ENCODE measurements around the gene PPME1.

Gene PPME1

DNA sequence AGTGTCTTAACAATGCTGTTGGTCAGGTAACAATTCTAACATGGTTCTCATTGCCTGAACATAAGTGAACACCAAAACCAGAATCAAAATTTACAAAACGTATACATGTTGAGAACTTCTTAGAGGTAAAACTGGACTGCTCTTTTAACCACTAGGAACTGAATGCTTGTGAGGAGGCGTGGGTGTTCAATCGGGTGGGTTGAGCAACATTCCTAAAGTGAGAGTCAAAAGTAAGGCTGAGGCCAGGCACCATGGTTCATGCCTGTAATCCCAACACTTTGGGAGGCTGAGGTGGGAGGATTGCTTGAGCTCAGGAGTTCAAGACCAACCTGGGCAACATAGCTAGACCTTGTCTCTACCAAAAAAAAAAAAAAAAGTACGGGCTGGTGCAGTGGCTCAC, 11.5 kb downstream of the PPME1 start:
- Mint-ChIP-seq H3K36me3 (peaks cover 23% of the 10 kb centered on the region), H3K4me1 (ENCODE audit: low read depth) (peaks cover 30% of the 10 kb centered on the region), H3K4me3 (no peak overlapping the region), H3K9me3 (ENCODE audit: low read depth) (no peaks in the 10 kb centered on the region), H3K27ac (no peak overlapping the region), H3K27me3 (no peaks in the 10 kb centered on the region)

DNA sequence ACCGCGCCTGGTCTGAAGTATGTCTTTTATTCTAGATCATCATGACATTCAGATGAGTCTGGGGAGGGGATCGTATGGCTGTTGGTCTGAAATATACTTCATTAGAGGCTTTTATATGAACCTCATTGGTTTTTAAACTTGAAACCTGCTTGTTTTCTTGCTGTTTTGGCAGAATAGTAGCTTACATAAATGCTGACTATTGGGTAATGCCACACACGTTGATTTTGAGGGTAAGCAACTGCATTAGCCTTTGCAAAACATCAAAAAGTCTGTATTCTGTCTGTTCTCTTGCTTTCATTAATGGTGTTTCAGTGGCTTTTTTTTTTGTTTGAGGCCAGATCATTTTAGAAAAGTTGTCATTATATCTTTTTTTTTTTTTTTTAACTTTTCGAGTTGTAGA, 14.2 kb downstream of the PPME1 start:
- Mint-ChIP-seq H3K4me3 (no peak overlapping the region), H3K27me3 (no peaks in the 10 kb centered on the region), H3K27ac (no peak overlapping the region), H3K36me3 (peaks cover 28% of the 10 kb centered on the region), H3K9me3 (ENCODE audit: low read depth) (no peaks in the 10 kb centered on the region), H3K4me1 (ENCODE audit: low read depth) (peaks cover 19% of the 10 kb centered on the region)

DNA sequence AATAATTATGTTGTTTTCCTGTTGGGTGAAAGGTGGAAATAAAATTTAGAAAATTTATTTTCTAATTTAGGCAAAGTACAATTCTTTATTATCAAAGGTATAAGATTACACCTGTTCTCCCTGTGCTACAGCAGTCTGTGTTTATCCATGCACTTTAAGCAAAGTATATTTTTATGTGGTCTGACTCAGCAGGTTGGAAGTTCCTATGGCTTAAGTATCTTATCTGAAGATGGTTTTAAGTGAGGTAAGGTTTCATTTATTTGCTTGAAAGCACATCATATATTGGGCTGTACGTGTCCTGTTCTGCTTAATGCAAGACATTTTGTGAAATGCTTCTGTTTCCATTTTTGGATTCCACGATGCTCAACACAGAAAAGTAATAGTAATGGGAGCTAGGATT, 14.6 kb downstream of the PPME1 start:
- Mint-ChIP-seq H3K27me3 (no peaks in the 10 kb centered on the region), H3K9me3 (ENCODE audit: low read depth) (no peaks in the 10 kb centered on the region), H3K36me3 (peaks cover 32% of the 10 kb centered on the region), H3K4me3 (no peak overlapping the region), H3K4me1 (ENCODE audit: low read depth) (peaks cover 19% of the 10 kb centered on the region), H3K27ac (no peak overlapping the region)

DNA sequence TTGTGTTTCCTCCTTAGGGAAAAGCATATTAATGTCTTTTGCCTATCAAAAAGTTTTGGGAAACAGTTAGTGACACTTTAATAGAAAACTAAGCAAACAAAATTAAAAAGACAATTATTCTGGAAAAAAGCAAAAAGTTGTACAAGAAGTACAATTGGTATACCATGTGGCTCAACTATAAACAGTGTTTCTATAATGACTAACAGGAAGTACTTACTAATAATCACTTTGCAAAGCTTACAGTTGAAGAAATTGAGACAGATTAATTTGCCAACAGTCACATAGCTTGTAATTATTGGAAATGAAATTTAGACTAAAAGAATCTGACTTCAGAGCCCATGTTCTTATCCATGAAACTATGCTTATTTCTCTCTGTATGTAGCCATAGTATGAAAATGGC, 24.7 kb downstream of the PPME1 start:
- H3K27me3 Mint-ChIP-seq, result no peaks in the 10 kb centered on the region
- no peaks in the 10 kb centered on the region for H3K4me1 Mint-ChIP-seq (ENCODE audit: low read depth)
- no peak overlapping the region for H3K4me3 Mint-ChIP-seq
- H3K9me3 Mint-ChIP-seq (ENCODE audit: low read depth), result peaks cover 13% of the 10 kb centered on the region
- no peak overlapping the region for H3K27ac Mint-ChIP-seq
- peaks cover 29% of the 10 kb centered on the region for H3K36me3 Mint-ChIP-seq

- Mint-ChIP-seq H3K27ac (no peak overlapping the region), H3K36me3 (peaks cover 25% of the 10 kb centered on the region), H3K4me3 (no peak overlapping the region), H3K27me3 (no peaks in the 10 kb centered on the region), H3K4me1 (ENCODE audit: low read depth) (no peaks in the 10 kb centered on the region), H3K9me3 (ENCODE audit: low read depth) (peaks cover 13% of the 10 kb centered on the region)
Observed at GRCh38 chr11:74196781-74197486, 25.8 kb downstream of the PPME1 start.

GRCh38 chr11:74203966-74204365, 32.9 kb downstream of the PPME1 start:
- Mint-ChIP-seq H3K9me3 (ENCODE audit: low read depth) (peaks cover 3% of the 10 kb centered on the region), H3K36me3 (peaks cover 31% of the 10 kb centered on the region), H3K4me1 (ENCODE audit: low read depth) (peaks cover 2% of the 10 kb centered on the region), H3K27ac (no peak overlapping the region), H3K4me3 (no peak overlapping the region), H3K27me3 (no peaks in the 10 kb centered on the region)

GRCh38 chr11:74204701-74205100, 33.6 kb downstream of the PPME1 start:
- no peaks in the 10 kb centered on the region for H3K27me3 Mint-ChIP-seq
- no peak overlapping the region for H3K4me3 Mint-ChIP-seq
- H3K36me3 Mint-ChIP-seq, result peaks cover 34% of the 10 kb centered on the region
- no peak overlapping the region for H3K27ac Mint-ChIP-seq
- no peaks in the 10 kb centered on the region for H3K9me3 Mint-ChIP-seq (ENCODE audit: low read depth)
- H3K4me1 Mint-ChIP-seq (ENCODE audit: low read depth), result peaks cover 2% of the 10 kb centered on the region

GRCh38 chr11:74205181-74205580, 34.1 kb downstream of the PPME1 start:
- Mint-ChIP-seq H3K4me3 (no peak overlapping the region), H3K27me3 (no peaks in the 10 kb centered on the region), H3K27ac (no peak overlapping the region), H3K4me1 (ENCODE audit: low read depth) (peaks cover 2% of the 10 kb centered on the region), H3K36me3 (peaks cover 39% of the 10 kb centered on the region), H3K9me3 (ENCODE audit: low read depth) (no peaks in the 10 kb centered on the region)

DNA sequence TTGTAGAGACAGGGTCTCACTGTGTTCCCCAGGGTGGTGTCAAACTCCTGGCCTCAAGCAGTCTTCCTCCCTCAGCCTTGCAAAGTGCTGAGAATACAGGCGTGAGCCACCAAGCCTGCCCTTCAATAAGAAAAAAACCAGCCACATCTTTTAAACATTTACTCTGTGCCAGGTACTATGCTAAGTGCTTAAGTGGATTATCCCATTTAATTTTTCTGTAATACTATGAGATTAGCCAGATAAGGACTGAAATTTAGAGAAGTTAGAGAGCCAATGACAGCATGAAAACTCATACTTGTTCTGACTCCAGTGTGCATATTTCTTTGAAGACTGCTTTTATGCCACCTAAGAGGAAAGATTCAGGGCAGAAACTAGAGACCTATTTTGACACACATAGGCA, 35.7 kb downstream of the PPME1 start:
- peaks cover 2% of the 10 kb centered on the region for H3K4me1 Mint-ChIP-seq (ENCODE audit: low read depth)
- no peaks in the 10 kb centered on the region for H3K27me3 Mint-ChIP-seq
- H3K27ac Mint-ChIP-seq, result no peak overlapping the region
- peaks cover 43% of the 10 kb centered on the region for H3K36me3 Mint-ChIP-seq
- no peak overlapping the region for H3K4me3 Mint-ChIP-seq
- no peaks in the 10 kb centered on the region for H3K9me3 Mint-ChIP-seq (ENCODE audit: low read depth)

- H3K4me3 Mint-ChIP-seq, result no peak overlapping the region
- H3K4me1 Mint-ChIP-seq (ENCODE audit: low read depth), result peaks cover 2% of the 10 kb centered on the region
- peaks cover 43% of the 10 kb centered on the region for H3K36me3 Mint-ChIP-seq
- no peaks in the 10 kb centered on the region for H3K27me3 Mint-ChIP-seq
- no peak overlapping the region for H3K27ac Mint-ChIP-seq
- H3K9me3 Mint-ChIP-seq (ENCODE audit: low read depth), result no peaks in the 10 kb centered on the region
Observed at GRCh38 chr11:74208507-74208906, 37.4 kb downstream of the PPME1 start.

- Mint-ChIP-seq H3K9me3 (ENCODE audit: low read depth) (peaks cover 8% of the 10 kb centered on the region), H3K4me1 (ENCODE audit: low read depth) (no peaks in the 10 kb centered on the region), H3K4me3 (no peak overlapping the region), H3K27ac (no peak overlapping the region), H3K27me3 (no peaks in the 10 kb centered on the region), H3K36me3 (peaks cover 46% of the 10 kb centered on the region)
Observed at GRCh38 chr11:74212533-74212932, 41.4 kb downstream of the PPME1 start.

DNA sequence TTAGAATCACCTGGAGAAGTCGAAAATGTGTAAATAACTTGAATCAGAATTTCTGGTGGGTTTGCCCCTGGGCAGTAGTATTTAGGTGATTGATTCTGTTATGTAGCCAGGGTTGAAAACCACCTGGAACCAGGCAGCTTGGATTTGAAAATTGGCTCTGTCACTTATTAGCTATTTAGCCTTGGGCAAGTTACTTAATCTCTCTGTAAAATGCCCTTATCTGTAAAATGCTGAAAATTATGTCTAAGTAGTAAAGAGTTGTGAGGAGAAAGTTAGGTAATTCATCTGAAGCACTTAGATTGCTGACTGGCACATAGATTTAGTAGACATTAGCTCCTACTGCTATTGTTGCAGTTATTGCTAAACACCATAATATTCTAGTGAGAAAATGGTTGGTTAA, 49.3 kb downstream of the PPME1 start:
- Mint-ChIP-seq H3K4me3 (no peak overlapping the region), H3K36me3 (peaks cover 20% of the 10 kb centered on the region), H3K9me3 (ENCODE audit: low read depth) (peaks cover 4% of the 10 kb centered on the region), H3K27me3 (no peaks in the 10 kb centered on the region), H3K4me1 (ENCODE audit: low read depth) (no peaks in the 10 kb centered on the region), H3K27ac (no peak overlapping the region)

DNA sequence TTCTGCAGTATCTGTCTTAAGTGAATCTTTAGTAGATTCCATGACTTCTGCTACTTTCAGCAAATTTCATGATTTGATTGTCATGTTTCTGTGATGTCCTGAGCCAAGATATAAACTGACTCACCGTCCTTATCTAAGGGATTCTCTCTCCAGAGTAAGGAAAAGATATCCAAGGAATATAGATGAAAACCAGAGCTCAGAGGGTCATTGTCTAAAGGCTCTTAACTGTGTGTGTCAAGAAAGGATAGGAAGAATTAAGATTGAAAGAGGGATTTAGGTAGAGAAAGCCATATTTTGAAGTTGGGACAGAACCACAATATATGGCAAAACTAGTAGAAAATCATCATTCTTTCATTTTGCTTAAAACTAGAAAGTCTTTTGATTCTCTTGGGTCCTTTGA, 50.7 kb downstream of the PPME1 start:
- no peaks in the 10 kb centered on the region for H3K4me1 Mint-ChIP-seq (ENCODE audit: low read depth)
- no peaks in the 10 kb centered on the region for H3K27me3 Mint-ChIP-seq
- no peak overlapping the region for H3K27ac Mint-ChIP-seq
- H3K36me3 Mint-ChIP-seq, result peaks cover 12% of the 10 kb centered on the region
- peaks cover 4% of the 10 kb centered on the region for H3K9me3 Mint-ChIP-seq (ENCODE audit: low read depth)
- H3K4me3 Mint-ChIP-seq, result no peak overlapping the region

DNA sequence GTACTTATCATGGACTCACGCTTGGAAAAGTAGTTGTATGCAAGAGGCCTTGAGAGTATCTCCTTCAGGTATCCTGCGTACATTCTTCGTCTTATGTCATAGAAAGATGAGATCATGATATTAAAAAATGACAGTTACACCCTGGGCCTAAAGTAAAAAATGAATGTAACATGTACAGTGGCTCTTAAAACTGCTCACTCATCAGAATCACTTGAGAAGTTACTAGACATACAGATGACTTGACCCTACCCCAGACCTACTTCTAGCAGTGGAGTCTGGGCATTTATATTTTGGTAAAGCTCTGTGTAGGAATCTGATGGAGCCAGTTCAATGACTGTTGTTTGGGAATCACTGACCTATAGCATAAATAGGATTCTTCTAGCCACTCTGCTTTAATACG, 54.5 kb downstream of the PPME1 start:
- peaks cover 17% of the 10 kb centered on the region for H3K36me3 Mint-ChIP-seq
- H3K27me3 Mint-ChIP-seq, result no peaks in the 10 kb centered on the region
- H3K9me3 Mint-ChIP-seq (ENCODE audit: low read depth), result no peaks in the 10 kb centered on the region
- no peak overlapping the region for H3K27ac Mint-ChIP-seq
- H3K4me1 Mint-ChIP-seq (ENCODE audit: low read depth), result peaks cover 2% of the 10 kb centered on the region
- no peak overlapping the region for H3K4me3 Mint-ChIP-seq

GRCh38 chr11:74226907-74227306, 55.8 kb downstream of the PPME1 start:
- no peak overlapping the region for H3K4me3 Mint-ChIP-seq
- H3K4me1 Mint-ChIP-seq (ENCODE audit: low read depth), result peaks cover 9% of the 10 kb centered on the region
- H3K9me3 Mint-ChIP-seq (ENCODE audit: low read depth), result no peaks in the 10 kb centered on the region
- H3K36me3 Mint-ChIP-seq, result peaks cover 20% of the 10 kb centered on the region
- no peaks in the 10 kb centered on the region for H3K27me3 Mint-ChIP-seq
- no peak overlapping the region for H3K27ac Mint-ChIP-seq

- Mint-ChIP-seq H3K4me1 (ENCODE audit: low read depth) (peaks cover 22% of the 10 kb centered on the region), H3K9me3 (ENCODE audit: low read depth) (no peaks in the 10 kb centered on the region), H3K27me3 (no peaks in the 10 kb centered on the region), H3K36me3 (peaks cover 16% of the 10 kb centered on the region), H3K27ac (peak overlapping the region; percentile 80), H3K4me3 (peak overlapping the region; percentile 1)
Observed at GRCh38 chr11:74232311-74232950, 61.3 kb downstream of the PPME1 start.

Measured in activated naive CD8-positive, alpha-beta T cell (primary cell).